SH-SY5Y (cell line): ENCODE results near the gene GCDH.

Experiments used
- GATA2 ChIP-seq: IDR thresholded peaks from 2 replicates; pipeline ENCODE4 v1.6.1; 2011; ENCODE audit warnings: mild to moderate bottlenecking, low read depth, low read length
- GATA3 ChIP-seq: IDR thresholded peaks from 2 replicates; pipeline ENCODE4 v1.6.1; 2011; ENCODE audit warnings: low read depth, mild to moderate bottlenecking, low read length, moderate library complexity

- TF ChIP-seq GATA3: no peak
- no peak for TF ChIP-seq GATA2
Measured at GRCh38 chr19:12885749-12886650, 5.0 kb upstream of the GCDH start.
